ENCODE measurements around the gene IMPDH1.

DNA sequence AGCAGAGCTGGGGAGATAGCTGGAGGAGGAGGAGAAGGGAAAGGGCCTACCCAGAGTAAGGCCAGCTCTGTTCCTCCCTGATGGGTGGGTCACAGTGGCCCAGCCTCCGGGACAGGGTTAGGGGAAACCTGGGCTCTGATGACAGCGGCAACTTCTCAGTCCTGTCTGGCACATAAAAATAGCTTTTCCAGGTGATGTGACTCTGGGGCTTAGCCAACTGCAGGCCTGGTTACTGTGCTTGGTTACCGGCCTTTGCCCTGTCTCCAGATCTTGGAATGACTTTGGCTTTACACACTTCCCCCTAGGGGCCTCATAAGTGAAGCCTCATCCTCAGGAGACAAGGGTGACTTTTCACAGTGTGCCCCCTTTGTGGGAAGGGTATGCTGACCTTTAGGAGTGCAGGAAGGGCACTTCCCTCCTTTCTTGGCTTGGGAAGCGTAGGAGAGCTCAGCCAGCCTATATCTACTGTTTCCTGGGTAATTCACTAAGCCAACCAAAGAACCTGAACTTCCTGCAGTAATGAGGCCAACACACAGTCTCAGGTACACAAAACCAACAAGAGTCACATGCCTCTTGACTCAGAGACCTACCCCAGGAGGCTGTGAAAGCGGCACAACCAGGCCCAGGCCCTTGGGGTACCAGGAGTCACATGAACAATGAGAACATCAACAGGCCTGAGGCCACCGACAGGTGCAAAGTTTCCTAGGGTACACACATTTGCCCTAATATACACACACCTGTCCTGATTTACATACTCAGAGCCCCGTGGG is 34.2 kb upstream of the IMPDH1 start:
- TF ChIP-seq ZNF207 (IDR thresholded peaks at IDR 0.05; ENCODE audit: borderline replicate concordance): no peak
- TF ChIP-seq, protein P1, sequence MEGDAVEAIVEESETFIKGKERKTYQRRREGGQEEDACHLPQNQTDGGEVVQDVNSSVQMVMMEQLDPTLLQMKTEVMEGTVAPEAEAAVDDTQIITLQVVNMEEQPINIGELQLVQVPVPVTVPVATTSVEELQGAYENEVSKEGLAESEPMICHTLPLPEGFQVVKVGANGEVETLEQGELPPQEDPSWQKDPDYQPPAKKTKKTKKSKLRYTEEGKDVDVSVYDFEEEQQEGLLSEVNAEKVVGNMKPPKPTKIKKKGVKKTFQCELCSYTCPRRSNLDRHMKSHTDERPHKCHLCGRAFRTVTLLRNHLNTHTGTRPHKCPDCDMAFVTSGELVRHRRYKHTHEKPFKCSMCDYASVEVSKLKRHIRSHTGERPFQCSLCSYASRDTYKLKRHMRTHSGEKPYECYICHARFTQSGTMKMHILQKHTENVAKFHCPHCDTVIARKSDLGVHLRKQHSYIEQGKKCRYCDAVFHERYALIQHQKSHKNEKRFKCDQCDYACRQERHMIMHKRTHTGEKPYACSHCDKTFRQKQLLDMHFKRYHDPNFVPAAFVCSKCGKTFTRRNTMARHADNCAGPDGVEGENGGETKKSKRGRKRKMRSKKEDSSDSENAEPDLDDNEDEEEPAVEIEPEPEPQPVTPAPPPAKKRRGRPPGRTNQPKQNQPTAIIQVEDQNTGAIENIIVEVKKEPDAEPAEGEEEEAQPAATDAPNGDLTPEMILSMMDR (IDR thresholded peaks at IDR 0.05 in 2 of 3, conservative IDR thresholded peaks at IDR 0.05 in 1 of 3; ENCODE audit: control insufficient read depth in 2 of 3, extremely low read depth in 1 of 3, insufficient read depth in 1 of 3, low read depth in 3 of 3, low read length in 3 of 3): no peak
- no peak for TF ChIP-seq EZH2 (IDR thresholded peaks at IDR 0.05; ENCODE audit: borderline replicate concordance, control insufficient read depth, low read depth, low read length)
- TF ChIP-seq EGR1 (IDR thresholded peaks at IDR 0.05; ENCODE audit: borderline replicate concordance in 1 of 2, low read depth in 2 of 2, low read length in 2 of 2): no peak
- TF ChIP-seq, protein P2, sequence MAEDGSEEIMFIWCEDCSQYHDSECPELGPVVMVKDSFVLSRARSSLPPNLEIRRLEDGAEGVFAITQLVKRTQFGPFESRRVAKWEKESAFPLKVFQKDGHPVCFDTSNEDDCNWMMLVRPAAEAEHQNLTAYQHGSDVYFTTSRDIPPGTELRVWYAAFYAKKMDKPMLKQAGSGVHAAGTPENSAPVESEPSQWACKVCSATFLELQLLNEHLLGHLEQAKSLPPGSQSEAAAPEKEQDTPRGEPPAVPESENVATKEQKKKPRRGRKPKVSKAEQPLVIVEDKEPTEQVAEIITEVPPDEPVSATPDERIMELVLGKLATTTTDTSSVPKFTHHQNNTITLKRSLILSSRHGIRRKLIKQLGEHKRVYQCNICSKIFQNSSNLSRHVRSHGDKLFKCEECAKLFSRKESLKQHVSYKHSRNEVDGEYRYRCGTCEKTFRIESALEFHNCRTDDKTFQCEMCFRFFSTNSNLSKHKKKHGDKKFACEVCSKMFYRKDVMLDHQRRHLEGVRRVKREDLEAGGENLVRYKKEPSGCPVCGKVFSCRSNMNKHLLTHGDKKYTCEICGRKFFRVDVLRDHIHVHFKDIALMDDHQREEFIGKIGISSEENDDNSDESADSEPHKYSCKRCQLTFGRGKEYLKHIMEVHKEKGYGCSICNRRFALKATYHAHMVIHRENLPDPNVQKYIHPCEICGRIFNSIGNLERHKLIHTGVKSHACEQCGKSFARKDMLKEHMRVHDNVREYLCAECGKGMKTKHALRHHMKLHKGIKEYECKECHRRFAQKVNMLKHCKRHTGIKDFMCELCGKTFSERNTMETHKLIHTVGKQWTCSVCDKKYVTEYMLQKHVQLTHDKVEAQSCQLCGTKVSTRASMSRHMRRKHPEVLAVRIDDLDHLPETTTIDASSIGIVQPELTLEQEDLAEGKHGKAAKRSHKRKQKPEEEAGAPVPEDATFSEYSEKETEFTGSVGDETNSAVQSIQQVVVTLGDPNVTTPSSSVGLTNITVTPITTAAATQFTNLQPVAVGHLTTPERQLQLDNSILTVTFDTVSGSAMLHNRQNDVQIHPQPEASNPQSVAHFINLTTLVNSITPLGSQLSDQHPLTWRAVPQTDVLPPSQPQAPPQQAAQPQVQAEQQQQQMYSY (CRISPR knock-in tag; IDR thresholded peaks at IDR 0.05): no peak
- TF ChIP-seq TAF1 (IDR thresholded peaks at IDR 0.05; ENCODE audit: borderline replicate concordance, low read depth, low read length): no peak
- no peak for TF ChIP-seq CHD2 (IDR thresholded peaks at IDR 0.05; ENCODE audit: borderline replicate concordance, low read depth, low read length)
- TF ChIP-seq SP1 (IDR thresholded peaks at IDR 0.05; ENCODE audit: low read depth, low read length): no peak
- TF ChIP-seq IRF3 (IDR thresholded peaks at IDR 0.05): no peak
- TF ChIP-seq SREBF2 (IDR thresholded peaks at IDR 0.05; ENCODE audit: low read length): no peak

Measured in GM12878 (cell line).